HCEC 1CT (cell line): ENCODE measurements around the gene ATP1B3.
"Not testable (repeated sequence)": the region's sequence is repeated elsewhere in the genome, so short reads cannot be mapped to it uniquely, and the experiment has no call there.

Experiments
- DNase-seq: peaks from one replicate; pipeline ENCODE4 v3.0.0-alpha.2; 2017

ATP1B3 gene

GRCh38 chr3:141949972-141950371 lies 73.5 kb downstream of the ATP1B3 start:
- DNase-seq = no peak

DNA sequence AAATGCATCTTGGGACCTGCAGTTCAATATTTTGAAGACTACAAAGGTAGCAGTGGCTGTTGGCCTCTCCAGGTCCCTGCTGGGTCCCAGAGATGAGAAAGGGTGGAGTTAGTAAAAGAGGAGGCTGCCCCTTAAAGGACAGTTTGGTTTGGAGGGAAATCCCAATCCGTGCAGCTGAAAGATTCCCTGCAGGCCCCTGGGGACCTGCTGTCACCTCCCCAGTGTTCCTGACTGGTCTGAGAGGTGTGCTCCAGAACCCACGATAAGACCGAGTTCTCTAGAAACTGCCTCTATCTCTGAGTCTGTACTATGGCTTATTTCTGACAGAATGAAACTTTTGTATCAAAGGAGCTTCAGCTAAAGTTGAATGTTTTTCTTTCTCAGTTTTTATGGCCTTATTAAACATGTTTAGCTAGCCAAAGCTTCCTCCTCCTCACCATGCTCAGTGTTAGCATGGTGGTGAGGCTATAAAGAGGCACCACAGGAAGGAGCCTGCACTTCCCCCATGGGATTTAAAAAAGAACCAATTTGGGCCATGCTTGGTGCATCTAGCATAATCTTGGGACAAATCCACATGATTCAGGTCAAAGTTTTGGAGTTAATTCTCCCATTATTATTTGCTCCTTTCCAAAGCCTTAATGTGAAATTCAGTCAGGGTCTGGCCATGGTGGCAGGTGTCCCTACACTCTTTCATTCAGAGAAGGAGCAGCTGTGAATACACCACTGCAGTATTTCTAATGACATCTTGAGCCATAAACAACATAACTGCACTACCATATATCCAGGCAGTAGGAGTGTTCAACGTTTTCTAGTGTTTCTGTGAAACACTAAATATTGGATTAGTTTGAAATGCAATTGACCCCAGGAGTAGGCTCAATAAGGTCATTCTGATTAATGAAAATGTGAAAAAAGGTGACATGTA lies 74.4 kb downstream of the ATP1B3 start:
- DNase-seq = no peak

- no peak for DNase-seq
Measured at GRCh38 chr3:141952611-141953010, 76.2 kb downstream of the ATP1B3 start.

DNA sequence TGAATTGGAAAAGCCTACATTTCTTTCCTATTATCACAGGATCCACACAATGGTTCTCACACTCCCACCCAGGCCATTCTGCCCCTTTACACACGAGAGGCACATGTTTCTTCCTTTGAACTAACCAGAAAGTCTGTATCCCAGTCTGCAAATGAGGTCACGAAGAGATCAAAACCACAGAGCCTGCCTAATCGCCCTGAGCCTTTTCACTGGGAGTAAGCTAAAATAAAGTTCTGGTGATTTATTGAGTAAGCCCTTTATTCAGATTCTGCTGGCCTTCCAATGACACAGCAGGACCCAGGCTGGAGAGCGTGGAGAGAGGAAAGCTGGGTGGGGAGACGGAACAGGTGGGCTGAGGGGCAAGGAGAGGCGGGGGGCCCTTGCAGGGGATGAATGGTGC lies 78.7 kb downstream of the ATP1B3 start:
- no peak for DNase-seq

DNA sequence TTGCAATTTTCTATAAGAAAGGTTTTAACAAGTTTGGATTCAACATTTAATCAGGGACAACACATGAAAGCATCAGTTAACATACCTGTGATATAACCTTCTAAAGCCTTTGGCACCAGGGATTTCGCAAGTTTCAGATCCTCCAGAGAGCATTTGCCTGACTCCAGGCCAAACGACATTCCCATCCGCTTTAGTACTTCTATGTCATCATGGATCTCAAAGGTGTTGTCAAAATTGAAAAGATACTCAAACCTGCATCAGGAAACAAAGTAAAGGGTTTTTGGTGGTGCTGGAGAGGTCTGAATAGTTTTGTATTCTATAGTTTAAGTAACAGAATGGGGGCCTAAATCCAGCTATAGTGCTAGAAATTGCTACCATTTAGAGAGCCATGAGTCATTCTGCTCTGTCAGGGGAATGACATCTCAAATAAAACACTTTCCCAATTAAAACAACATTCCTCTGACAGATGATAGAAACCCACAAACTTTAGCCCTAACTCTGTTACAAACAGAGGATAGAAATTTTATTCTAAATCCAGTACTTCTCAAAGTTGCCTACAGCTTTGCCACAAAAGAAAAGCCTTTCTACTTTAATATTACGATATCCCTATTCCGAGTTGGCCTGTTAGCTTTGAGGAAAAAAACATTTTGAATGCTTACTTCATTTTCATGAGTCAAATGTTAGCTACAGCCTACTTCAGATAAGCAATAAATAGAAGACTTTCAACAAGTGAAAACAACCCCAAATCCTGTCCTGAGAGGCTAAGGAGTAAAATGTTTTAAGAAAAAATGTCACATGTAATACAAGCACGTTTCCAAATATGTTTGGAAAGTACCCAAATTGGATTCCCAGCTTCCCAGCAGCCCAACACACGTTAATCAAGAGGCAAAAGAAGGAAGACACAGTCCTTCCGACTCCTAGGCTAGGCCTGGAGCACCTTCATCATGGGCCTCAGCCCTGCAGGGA lies 83.4 kb downstream of the ATP1B3 start:
- DNase-seq = peak; percentile 82

DNA sequence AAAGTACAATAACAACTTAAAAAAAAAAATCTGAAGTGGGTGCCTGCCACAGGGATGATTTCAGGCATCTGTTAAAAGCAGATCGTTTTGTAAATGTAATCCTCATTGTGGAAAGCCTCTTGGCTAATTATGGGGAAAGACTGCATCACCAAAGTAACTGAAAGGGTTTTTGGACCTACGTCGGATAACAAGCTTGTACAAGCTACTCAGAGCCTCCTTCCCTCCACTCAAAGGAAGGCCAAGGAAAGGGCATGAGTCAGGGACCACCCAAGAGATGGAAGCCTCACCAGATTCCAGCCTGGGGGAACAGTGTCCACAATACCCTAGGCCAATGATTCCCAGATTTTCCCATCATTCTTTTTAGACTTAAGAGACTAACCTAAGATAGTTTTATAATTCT lies 84.3 kb downstream of the ATP1B3 start:
- DNase-seq = peak; percentile 48

DNA sequence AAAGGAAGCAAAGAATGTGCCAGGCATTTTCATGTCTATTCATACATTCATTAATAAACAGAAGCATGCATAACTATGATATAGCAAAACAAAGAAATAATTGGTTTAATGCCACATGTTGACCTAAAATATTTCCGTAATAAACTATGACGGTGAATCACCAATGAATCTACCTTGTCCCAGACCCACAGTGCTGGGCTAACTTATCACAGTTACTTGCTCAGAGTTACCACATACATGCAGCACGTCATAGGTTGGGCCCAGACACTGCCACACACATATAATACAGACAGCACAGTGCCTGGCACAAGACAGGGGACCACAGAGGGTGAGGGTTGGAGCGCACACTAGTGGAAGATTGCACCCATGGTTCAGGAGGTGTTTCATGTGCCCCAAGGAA lies 86.9 kb downstream of the ATP1B3 start:
- DNase-seq = peak; percentile 29

- no peak for DNase-seq
Measured at GRCh38 chr3:141965471-141965870, 89.0 kb downstream of the ATP1B3 start.

DNA sequence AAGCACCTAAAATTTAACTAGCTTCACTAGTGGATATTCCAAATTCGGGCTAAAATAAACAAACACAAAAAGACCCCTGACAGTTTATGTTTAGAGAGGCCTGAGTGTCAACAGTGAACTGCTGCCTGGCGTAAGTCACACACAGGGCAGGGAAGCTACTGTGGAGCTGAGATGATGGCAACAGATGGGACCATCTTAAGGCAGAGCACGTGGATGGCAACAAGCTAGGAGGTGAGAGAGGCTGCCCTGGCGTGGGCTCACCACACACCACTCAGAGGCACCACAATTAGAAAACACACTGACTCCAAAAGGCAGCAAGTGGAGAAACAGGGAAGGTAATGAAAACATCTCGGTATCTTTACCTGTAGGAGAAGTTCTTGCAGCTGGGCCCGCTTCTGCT lies 93.3 kb downstream of the ATP1B3 start:
- DNase-seq = no peak

DNA sequence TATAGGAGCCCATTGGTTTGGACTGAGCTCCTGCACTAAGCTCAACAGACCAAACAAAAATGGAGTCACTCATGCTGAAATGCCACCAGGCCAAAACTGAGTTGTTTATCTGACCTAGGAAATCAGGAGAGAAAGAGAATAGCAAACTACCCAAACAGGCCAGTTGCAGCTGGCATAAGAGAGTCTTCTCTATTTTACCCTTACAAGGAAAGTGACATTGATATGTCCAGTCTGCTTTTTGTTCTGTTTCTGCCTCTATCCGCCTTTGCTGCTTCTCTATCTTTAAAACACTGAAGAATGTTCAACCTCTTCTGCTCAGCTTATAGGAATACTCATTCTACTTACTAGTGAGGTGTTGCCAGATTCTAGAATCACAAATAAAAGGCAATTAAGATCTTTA lies 95.1 kb downstream of the ATP1B3 start:
- no peak for DNase-seq

DNA sequence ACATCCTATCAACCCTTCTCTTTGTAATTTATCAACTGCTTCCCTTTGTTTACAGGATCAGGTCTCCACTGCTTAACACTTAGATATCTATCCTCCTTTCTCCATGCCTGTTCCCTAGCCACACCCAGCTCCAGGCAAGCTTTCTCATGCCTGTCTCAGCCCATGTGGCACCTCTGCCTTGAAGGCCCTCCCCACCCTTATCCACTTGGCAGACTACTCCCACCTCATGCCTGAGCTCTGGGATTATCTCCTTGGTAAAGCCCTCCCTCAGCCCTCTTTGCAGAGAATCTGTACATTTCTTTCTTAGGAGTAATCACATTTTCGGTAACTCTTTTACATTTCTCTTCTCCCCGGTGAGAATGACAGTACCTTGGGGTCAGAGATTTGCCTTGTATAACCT lies 96.0 kb downstream of the ATP1B3 start:
- no peak for DNase-seq

- not testable (repeated sequence) for DNase-seq
Measured at GRCh38 chr3:141974777-141975176, 98.3 kb downstream of the ATP1B3 start.
